ENCODE measurements around the gene MTG1.
"Not testable (repeated sequence)": the region's sequence is repeated elsewhere in the genome, so short reads cannot be mapped to it uniquely, and the experiment has no call there.

Gene MTG1

GRCh38 chr10:133379152-133379800 is 14.7 kb upstream of the MTG1 start, which contains the start of gene PAOX:
Gene PAOX, plus strand, starts transcription at chr10:133379262. Its CDS starts 55 bp downstream, at chr10:133379317.
- DNase-seq: peak in 1 of 2 experiments; percentile 18

- DNase-seq: no peak
These were observed 13.9 kb upstream of the MTG1 start for GRCh38 chr10:133379801-133380666.

- DNase-seq: no peak
These were observed 12.9 kb upstream of the MTG1 start for GRCh38 chr10:133381036-133381435.

- DNase-seq: no peak
These were observed 10.4 kb upstream of the MTG1 start for GRCh38 chr10:133383551-133383950.

DNA sequence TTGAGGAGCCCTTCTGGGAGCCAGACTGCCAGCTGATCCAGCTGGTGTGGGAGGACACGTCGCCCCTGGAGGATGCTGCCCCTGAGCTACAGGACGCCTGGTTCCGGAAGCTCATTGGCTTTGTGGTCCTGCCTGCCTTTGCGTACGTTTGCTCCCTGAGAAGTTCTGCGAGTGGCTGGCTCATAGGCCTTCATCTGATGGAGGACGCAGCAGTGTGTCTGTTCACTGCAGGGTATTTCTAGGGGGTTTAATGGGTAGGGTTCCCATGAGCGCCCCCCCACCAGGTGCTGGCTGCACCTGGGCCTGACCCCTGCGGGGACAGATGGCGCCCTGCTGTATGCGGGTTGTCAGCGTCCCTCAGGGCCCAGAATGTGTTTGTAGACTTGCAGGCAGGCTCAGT is 9.9 kb upstream of the MTG1 start:
- DNase-seq: no peak

- no peak for DNase-seq
These were observed 8.7 kb upstream of the MTG1 start for GRCh38 chr10:133385214-133385613.

DNA sequence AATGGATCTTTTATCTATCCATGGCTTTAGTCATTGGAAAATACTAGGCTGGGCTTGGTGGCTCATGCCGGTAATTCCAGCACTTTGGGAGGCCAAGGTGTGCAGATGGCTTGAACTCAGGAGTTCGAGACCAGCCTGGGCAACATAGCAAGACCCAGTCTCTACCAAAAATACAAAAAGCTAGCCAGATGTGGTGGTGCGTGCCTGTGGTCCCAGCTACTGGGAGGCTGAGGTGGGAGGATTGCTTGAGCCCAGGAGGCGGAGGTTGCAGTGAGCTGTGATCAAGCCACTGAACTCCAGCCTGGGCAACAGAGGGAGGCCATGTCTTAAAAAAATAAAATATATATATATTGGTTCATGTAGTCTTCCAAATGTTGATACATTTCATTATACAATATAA is 7.0 kb upstream of the MTG1 start:
- not testable (repeated sequence) for DNase-seq

DNA sequence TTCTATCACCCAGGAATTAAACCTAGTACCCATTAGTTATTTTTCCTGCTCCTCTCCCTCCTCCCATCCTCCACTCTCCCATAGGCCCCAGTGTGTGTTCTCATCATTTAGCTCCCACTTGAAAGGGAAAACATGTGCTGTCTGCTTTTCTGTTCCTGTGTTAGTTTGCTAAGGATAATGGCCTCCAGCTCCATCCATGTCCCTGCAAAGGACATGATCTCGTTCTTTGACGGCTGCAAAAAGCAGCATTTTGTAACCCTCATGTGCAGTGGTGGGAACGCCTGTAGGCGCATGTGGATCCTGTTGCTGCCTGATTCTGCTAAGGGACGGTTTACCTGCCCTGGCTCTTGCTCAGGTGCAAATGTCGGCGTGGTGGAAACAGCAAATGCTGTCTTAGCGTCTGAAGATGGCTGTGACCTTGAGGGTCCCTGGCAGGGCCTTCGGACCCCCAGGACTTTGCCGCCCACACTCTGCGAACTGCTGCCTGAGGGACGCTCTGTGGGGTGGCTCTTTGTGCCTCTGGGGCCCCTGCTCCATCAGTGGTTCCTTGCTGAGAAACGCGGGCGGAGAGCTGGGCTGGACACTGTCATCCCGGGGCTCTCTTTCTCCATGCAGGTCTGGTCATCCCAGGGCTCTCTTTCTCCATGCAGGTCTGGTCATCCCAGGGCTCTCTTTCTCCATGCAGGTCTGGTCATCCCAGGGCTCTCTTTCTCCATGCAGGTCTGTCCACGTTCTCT is 5.6 kb upstream of the MTG1 start:
- DNase-seq: no peak

GRCh38 chr10:133388973-133389818 is 4.8 kb upstream of the MTG1 start:
- DNase-seq: no peak

DNA sequence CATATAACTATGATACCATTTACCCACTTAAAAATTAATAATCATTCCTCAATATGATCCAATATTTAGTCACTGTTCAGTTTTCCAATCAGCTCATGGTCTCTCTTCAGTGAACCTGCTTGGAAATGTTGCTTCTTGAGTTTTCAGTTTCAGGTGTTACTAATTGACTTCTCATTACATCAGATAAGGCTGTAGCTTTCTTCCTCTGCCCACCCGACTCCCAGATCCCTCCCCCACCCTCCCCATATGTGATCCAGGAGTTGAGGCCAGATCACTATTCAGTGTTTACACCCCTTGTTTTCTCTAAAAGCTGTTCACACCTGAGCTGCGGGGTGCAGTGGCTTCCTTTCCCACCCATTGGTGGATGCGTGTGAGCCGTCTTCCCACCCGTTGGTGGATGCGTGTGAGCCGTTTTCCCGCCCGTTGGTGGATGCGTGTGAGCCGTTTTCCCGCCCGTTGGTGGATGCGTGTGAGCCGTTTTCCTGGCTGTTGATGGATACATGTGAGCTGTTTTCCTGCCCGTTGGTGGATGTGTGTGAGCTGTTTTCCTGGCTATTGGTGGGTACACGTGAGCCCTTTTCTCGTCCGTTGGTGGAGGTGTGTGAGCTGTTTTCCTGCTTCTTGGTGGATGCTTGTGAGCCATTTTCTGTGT is 3.2 kb upstream of the MTG1 start:
- DNase-seq: no peak

- no peak for DNase-seq
These were observed 2.7 kb upstream of the MTG1 start for GRCh38 chr10:133391249-133391635.

DNA sequence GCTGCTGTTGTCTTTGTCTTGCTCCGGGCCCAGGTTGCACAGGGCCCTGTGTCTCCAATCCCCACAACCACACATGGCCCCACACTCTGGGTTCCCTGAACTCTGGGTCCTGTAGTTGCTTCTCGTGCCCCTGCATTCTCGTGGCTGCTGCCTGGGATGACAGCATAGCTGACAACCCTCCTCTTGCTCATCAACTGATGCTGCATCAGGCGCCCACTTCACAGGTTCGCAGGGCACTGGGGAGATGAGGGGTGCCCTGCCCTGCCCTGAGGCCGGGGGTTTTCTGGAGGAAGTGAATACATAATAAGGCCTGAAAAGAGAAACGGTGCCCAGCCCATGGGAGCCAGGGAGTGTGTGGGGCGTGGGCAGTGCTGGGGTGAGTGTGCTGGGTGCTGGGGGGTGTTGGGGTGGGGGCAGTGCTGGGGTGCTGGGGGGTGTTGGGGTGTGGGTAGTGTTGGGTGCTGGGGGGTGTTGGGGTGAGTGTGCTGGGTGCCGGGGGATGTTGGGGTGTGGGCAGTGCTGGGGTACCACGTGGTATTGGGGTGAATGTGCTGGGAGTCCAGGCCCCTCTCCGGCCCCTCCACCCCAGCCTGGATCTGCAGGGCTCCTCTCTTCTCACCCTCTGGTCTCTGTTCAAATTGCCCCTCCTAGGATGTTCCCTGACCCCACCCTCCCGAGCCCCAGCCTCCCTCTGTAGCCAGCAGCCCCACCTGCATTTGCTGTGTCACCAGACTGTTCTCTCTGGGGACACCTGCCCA is 2.0 kb upstream of the MTG1 start:
- no peak for DNase-seq

DNA sequence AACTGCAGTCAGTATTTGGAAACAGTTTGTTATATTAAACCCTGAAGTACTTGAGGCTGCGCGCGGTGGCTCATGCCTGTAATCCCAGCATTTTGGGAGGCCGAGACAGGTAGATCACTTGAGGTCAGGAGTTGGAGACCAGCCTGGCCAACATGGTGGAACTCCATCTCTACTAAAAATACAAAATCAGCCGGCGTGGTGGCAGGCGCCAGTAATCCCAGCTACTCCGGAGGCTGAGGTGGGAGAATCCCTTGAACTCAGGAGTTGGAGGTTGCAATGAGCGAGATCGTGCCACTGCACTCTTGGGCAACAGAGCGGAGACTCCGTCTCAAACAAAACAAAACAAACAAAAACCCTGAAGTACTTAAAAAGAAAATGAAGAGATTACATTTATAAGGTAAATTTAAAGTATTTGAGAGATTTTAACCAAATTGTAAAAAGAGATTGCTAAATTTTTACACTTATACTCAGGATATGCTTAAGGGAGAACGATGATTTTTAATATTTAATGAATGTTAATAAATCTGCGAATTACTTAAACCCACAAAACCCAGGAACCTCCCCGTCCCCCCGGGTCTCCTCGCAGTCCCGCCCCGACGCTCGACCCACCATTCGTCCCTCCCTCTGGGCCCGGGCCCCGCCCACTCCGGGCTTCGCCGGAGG is 425 bp upstream of the MTG1 start:
- no peak for DNase-seq

GRCh38 chr10:133394801-133395221 is 854 bp downstream of the MTG1 start:
- DNase-seq: no peak

- no peak for DNase-seq
These were observed 2.2 kb downstream of the MTG1 start for GRCh38 chr10:133396035-133396624.

- no peak for DNase-seq
These were observed 4.0 kb downstream of the MTG1 start for GRCh38 chr10:133397938-133398337.

- DNase-seq: no peak
These were observed 5.2 kb downstream of the MTG1 start for GRCh38 chr10:133399123-133399601.

DNA sequence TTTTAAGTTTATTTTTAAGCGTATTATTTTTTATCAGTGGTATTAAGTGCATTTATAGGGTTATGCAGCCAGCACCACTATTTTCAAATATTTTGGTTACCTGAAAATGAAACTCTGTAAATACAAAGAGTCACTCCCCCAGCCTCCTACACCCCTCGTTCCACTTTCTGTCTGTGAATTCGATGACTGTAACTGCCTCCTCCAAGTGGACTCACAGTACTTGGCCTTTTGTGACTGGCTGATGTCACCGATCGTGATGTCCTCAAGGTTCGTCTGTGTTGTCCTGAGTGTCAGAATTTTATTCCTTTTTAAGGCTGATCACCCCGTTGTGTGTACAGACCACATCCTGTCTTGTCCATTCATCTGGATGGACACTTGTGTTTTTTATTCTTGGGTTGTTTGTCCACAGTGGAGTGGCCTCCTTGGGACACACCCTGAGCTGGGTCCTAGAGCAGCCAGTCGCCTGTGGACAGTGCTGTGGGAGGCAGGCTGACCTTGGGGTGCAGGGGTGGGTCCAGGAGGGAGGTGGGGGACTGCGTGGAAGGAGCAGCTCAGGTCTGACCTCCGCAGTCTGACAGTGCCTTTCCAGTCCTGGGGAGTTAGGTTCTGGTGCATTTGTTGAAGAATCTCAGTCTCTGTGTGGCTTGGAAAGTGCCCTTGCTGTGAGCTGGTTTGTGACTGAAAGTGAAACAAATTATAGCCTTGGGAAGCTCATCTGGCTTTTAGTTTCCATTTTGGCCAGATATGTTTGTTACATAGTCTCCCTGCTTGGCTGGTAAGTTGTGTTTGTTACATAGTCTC is 6.9 kb downstream of the MTG1 start:
- DNase-seq: no peak

- no peak for DNase-seq
These were observed 7.5 kb downstream of the MTG1 start for GRCh38 chr10:133401500-133401899.

All from SHP77 (cell line).